Measurements from ENCODE around the gene TSR1.

The TSR1 gene

GRCh38 chr17:2336215-2336851, at the start of gene TSR1:
Gene TSR1, minus strand, starts transcription at chr17:2336457. Its CDS starts 30 bp downstream, at chr17:2336427.
- peaks cover 5% of the 10 kb centered on the region for H3K4me1 Mint-ChIP-seq (ENCODE audit: low read depth)
- H3K4me3 Mint-ChIP-seq, result no peak within 1 kb of the TSS
- H3K36me3 Mint-ChIP-seq (ENCODE audit: low read depth), result no peaks in the 10 kb centered on the region
- no peaks in the 10 kb centered on the region for H3K9me3 Mint-ChIP-seq
- no peaks in the 10 kb centered on the region for H3K27me3 Mint-ChIP-seq
- peak within 1 kb of the TSS; percentile 100 for H3K27ac Mint-ChIP-seq

- H3K4me1 Mint-ChIP-seq (ENCODE audit: low read depth), result peaks cover 17% of the 10 kb centered on the region
- H3K27me3 Mint-ChIP-seq, result no peaks in the 10 kb centered on the region
- H3K27ac Mint-ChIP-seq, result no peak overlapping the region
- H3K36me3 Mint-ChIP-seq (ENCODE audit: low read depth), result peaks cover 7% of the 10 kb centered on the region
- no peak overlapping the region for H3K4me3 Mint-ChIP-seq
- H3K9me3 Mint-ChIP-seq, result no peaks in the 10 kb centered on the region
Observed at GRCh38 chr17:2385240-2386210, 49.3 kb upstream of the TSR1 start.

- H3K4me3 Mint-ChIP-seq, result no peak overlapping the region
- no peak overlapping the region for H3K27ac Mint-ChIP-seq
- peaks cover 8% of the 10 kb centered on the region for H3K4me1 Mint-ChIP-seq (ENCODE audit: low read depth)
- H3K9me3 Mint-ChIP-seq, result no peaks in the 10 kb centered on the region
- peaks cover 7% of the 10 kb centered on the region for H3K36me3 Mint-ChIP-seq (ENCODE audit: low read depth)
- no peaks in the 10 kb centered on the region for H3K27me3 Mint-ChIP-seq
Observed at GRCh38 chr17:2384439-2385127, 48.3 kb upstream of the TSR1 start.

GRCh38 chr17:2383628-2384167, 47.4 kb upstream of the TSR1 start:
- Mint-ChIP-seq H3K27ac (no peak overlapping the region), H3K27me3 (no peaks in the 10 kb centered on the region), H3K4me3 (no peak overlapping the region), H3K9me3 (no peaks in the 10 kb centered on the region), H3K36me3 (ENCODE audit: low read depth) (peaks cover 7% of the 10 kb centered on the region), H3K4me1 (ENCODE audit: low read depth) (peaks cover 3% of the 10 kb centered on the region)

GRCh38 chr17:2380950-2381649, 44.8 kb upstream of the TSR1 start:
- H3K9me3 Mint-ChIP-seq, result no peaks in the 10 kb centered on the region
- H3K27ac Mint-ChIP-seq, result peak overlapping the region; percentile 52
- H3K36me3 Mint-ChIP-seq (ENCODE audit: low read depth), result no peaks in the 10 kb centered on the region
- no peak overlapping the region for H3K4me3 Mint-ChIP-seq
- no peaks in the 10 kb centered on the region for H3K27me3 Mint-ChIP-seq
- peaks cover 3% of the 10 kb centered on the region for H3K4me1 Mint-ChIP-seq (ENCODE audit: low read depth)

GRCh38 chr17:2380226-2380922, 44.1 kb upstream of the TSR1 start:
- Mint-ChIP-seq H3K27ac (no peak overlapping the region), H3K27me3 (no peaks in the 10 kb centered on the region), H3K4me1 (ENCODE audit: low read depth) (peaks cover 3% of the 10 kb centered on the region), H3K9me3 (no peaks in the 10 kb centered on the region), H3K4me3 (no peak overlapping the region), H3K36me3 (ENCODE audit: low read depth) (no peaks in the 10 kb centered on the region)

- Mint-ChIP-seq H3K4me3 (no peak overlapping the region), H3K36me3 (ENCODE audit: low read depth) (no peaks in the 10 kb centered on the region), H3K9me3 (no peaks in the 10 kb centered on the region), H3K27ac (no peak overlapping the region), H3K4me1 (ENCODE audit: low read depth) (peaks cover 3% of the 10 kb centered on the region), H3K27me3 (no peaks in the 10 kb centered on the region)
Observed at GRCh38 chr17:2379489-2380225, 43.4 kb upstream of the TSR1 start.

GRCh38 chr17:2378905-2379304, 42.6 kb upstream of the TSR1 start:
- Mint-ChIP-seq H3K9me3 (no peaks in the 10 kb centered on the region), H3K4me3 (no peak overlapping the region), H3K36me3 (ENCODE audit: low read depth) (no peaks in the 10 kb centered on the region), H3K27me3 (no peaks in the 10 kb centered on the region), H3K27ac (no peak overlapping the region), H3K4me1 (ENCODE audit: low read depth) (peaks cover 3% of the 10 kb centered on the region)

- no peak overlapping the region for H3K27ac Mint-ChIP-seq
- H3K4me3 Mint-ChIP-seq, result no peak overlapping the region
- no peaks in the 10 kb centered on the region for H3K36me3 Mint-ChIP-seq (ENCODE audit: low read depth)
- H3K27me3 Mint-ChIP-seq, result no peaks in the 10 kb centered on the region
- H3K9me3 Mint-ChIP-seq, result no peaks in the 10 kb centered on the region
- H3K4me1 Mint-ChIP-seq (ENCODE audit: low read depth), result no peaks in the 10 kb centered on the region
Observed at GRCh38 chr17:2377659-2378058, 41.4 kb upstream of the TSR1 start.

- H3K4me1 Mint-ChIP-seq (ENCODE audit: low read depth), result no peaks in the 10 kb centered on the region
- peaks cover 4% of the 10 kb centered on the region for H3K36me3 Mint-ChIP-seq (ENCODE audit: low read depth)
- H3K27me3 Mint-ChIP-seq, result no peaks in the 10 kb centered on the region
- no peak overlapping the region for H3K27ac Mint-ChIP-seq
- H3K4me3 Mint-ChIP-seq, result no peak overlapping the region
- no peaks in the 10 kb centered on the region for H3K9me3 Mint-ChIP-seq
Observed at GRCh38 chr17:2376107-2376506, 39.9 kb upstream of the TSR1 start.

GRCh38 chr17:2375406-2375805, 39.1 kb upstream of the TSR1 start:
- Mint-ChIP-seq H3K4me1 (ENCODE audit: low read depth) (no peaks in the 10 kb centered on the region), H3K36me3 (ENCODE audit: low read depth) (peaks cover 4% of the 10 kb centered on the region), H3K9me3 (no peaks in the 10 kb centered on the region), H3K4me3 (no peak overlapping the region), H3K27ac (no peak overlapping the region), H3K27me3 (no peaks in the 10 kb centered on the region)

GRCh38 chr17:2374549-2375285, 38.5 kb upstream of the TSR1 start:
- Mint-ChIP-seq H3K9me3 (no peaks in the 10 kb centered on the region), H3K36me3 (ENCODE audit: low read depth) (peaks cover 4% of the 10 kb centered on the region), H3K4me3 (no peak overlapping the region), H3K4me1 (ENCODE audit: low read depth) (no peaks in the 10 kb centered on the region), H3K27me3 (no peaks in the 10 kb centered on the region), H3K27ac (no peak overlapping the region)

- Mint-ChIP-seq H3K9me3 (no peaks in the 10 kb centered on the region), H3K36me3 (ENCODE audit: low read depth) (peaks cover 4% of the 10 kb centered on the region), H3K27ac (no peak overlapping the region), H3K4me3 (no peak overlapping the region), H3K27me3 (no peaks in the 10 kb centered on the region), H3K4me1 (ENCODE audit: low read depth) (no peaks in the 10 kb centered on the region)
Observed at GRCh38 chr17:2373179-2373578, 36.9 kb upstream of the TSR1 start.

Data from stimulated activated naive CD8-positive, alpha-beta T cell treated with anti-CD3 and anti-CD28 coated beads, Interleukin-15, Interleukin-2, amounts not matched to agents 100 ng/mL and 50 ng/mL, for 24 hours (primary cell).